NCI-H2196 treated with DMSO at 0.1 percent for 48 hours (cell line): ENCODE results near the gene PRXL2A.
A peak's percentile ranks its signal among the peaks of the same experiment; 100 is the strongest.
"Not testable (repeated sequence)": the region's sequence is repeated elsewhere in the genome, so short reads cannot be mapped to it uniquely, and the experiment has no call there.

Experiments
- DNase-seq: peaks from one replicate; lab custom pipeline; 2025; ENCODE audit not compliant: unreplicated experiment; lab: John Stamatoyannopoulos, UW

PRXL2A gene

GRCh38 chr10:80408242-80409101 is at the start of gene PRXL2A:
TSS of gene PRXL2A (plus strand) at chr10:80408551. CDS start at chr10:80420468, 11,917 bp downstream.
- peak; percentile 10 for DNase-seq

- DNase-seq, result not testable (repeated sequence)
Measured at GRCh38 chr10:80358925-80359324, 49.4 kb upstream of the PRXL2A start.

- DNase-seq, result no peak
Measured at GRCh38 chr10:80359644-80360043, 48.7 kb upstream of the PRXL2A start.

GRCh38 chr10:80365510-80365909 is 42.8 kb upstream of the PRXL2A start:
- no peak for DNase-seq

GRCh38 chr10:80371467-80371866 is 36.9 kb upstream of the PRXL2A start:
- no peak for DNase-seq

- no peak for DNase-seq
Measured at GRCh38 chr10:80372675-80373074, 35.7 kb upstream of the PRXL2A start.

- no peak for DNase-seq
Measured at GRCh38 chr10:80373502-80373901, 34.8 kb upstream of the PRXL2A start.

GRCh38 chr10:80379701-80380100 is 28.6 kb upstream of the PRXL2A start:
- no peak for DNase-seq

GRCh38 chr10:80380185-80380584 is 28.2 kb upstream of the PRXL2A start:
- no peak for DNase-seq

GRCh38 chr10:80382989-80383388 is 25.4 kb upstream of the PRXL2A start:
- no peak for DNase-seq

GRCh38 chr10:80390740-80391139 is 17.6 kb upstream of the PRXL2A start:
- DNase-seq, result no peak

- DNase-seq, result no peak
Measured at GRCh38 chr10:80392250-80392649, 16.1 kb upstream of the PRXL2A start.

GRCh38 chr10:80394358-80394916 is 13.9 kb upstream of the PRXL2A start:
- no peak for DNase-seq

- DNase-seq, result no peak
Measured at GRCh38 chr10:80397014-80397413, 11.3 kb upstream of the PRXL2A start.

- DNase-seq, result no peak
Measured at GRCh38 chr10:80400136-80400804, 8.1 kb upstream of the PRXL2A start.

GRCh38 chr10:80405035-80405434 is 3.3 kb upstream of the PRXL2A start:
- DNase-seq, result no peak

GRCh38 chr10:80405626-80406025 is 2.7 kb upstream of the PRXL2A start:
- no peak for DNase-seq

GRCh38 chr10:80406204-80406603 is 2.1 kb upstream of the PRXL2A start:
- no peak for DNase-seq

GRCh38 chr10:80407812-80408241 is 524 bp upstream of the PRXL2A start:
- DNase-seq, result no peak

GRCh38 chr10:80409121-80409520 is 770 bp downstream of the PRXL2A start:
- DNase-seq, result no peak

GRCh38 chr10:80410122-80410521 is 1.8 kb downstream of the PRXL2A start:
- DNase-seq, result no peak

GRCh38 chr10:80410578-80411145 is 2.3 kb downstream of the PRXL2A start:
- no peak for DNase-seq
